Fibroblast of lung (primary cell): ENCODE measurements around the gene EPHB2.

Experiments
- CTCF ChIP-seq, 2 donors: IDR thresholded peaks in 1 of 2; conservative IDR thresholded peaks in 1 of 2; 1 replicate in 1 of 2; 2 replicates in 1 of 2; pipeline ENCODE4 v1.5.1; 2011 to 2012; ENCODE audit warnings: low read length in 2 of 2, control low read depth in 1 of 2, inconsistent platforms in 1 of 2, low read depth in 1 of 2, mild to moderate bottlenecking in 1 of 2
- EZH2 ChIP-seq: IDR thresholded peaks from 2 replicates; pipeline ENCODE4 v1.5.1; 2012; ENCODE audit warnings: low read length, control low read depth, mild to moderate bottlenecking; ENCODE audit errors: missing control alignments

DNA sequence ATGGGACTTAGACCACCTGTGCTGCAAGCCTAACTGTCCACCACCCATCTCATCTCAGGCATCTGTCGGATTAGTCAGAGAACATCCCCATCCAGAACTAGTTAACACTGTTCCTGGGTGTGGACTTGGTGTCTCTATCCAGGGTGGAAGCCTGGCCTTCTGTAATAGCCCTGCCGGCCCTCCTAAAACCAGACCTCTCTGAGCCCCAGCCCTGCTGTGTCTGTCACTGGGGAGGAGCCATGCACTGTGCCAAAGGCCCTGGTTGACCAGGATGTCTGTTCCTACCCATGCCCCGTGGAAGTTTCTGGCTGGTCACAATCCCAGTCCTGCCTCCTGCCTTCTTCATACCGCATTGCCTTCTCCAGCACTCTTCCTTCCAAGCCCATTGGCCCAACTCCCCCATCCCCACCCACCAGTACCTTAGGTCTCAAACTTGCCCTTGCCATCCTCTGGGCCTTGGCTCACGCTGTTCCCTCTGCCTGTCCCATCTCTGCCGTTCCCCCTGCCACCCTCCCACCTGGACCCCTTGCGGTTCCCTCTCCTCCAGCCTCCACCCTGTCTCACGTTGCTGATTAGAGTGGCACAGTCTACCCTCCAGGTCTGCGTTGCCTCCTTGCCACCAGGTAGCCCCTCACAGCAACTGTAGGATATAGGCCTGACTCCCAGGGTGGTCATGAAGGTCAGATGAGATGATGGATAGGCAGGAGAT, 105.6 kb downstream of the EPHB2 start:
- TF ChIP-seq CTCF (conservative IDR thresholded peaks at IDR 0.05 in 1 of 2, IDR thresholded peaks at IDR 0.05 in 1 of 2; ENCODE audit: low read depth in 1 of 2, low read length in 2 of 2) = no peak
- TF ChIP-seq EZH2 = no peak
